SK-N-SH treated with all-trans-retinoic acid at 6 μM for 48 hours (cell line): ENCODE data around the gene PCDHB6.
"Not testable (repeated sequence)": the region's sequence is repeated elsewhere in the genome, so short reads cannot be mapped to it uniquely, and the experiment has no call there.

Experiments used
- ATAC-seq: fragments of 200-7000 bp; cut with Tn5 transposase; 3 replicates; pipeline ENCODE4 v1.9.1; 2020; ENCODE audit warnings: mild to moderate bottlenecking, moderate library complexity
- ARNTL ChIP-seq: fragments of 450-650 bp; formaldehyde crosslinking; IDR thresholded peaks from 2 replicates; pipeline ENCODE4 v1.5.0; 2020; ENCODE audit warnings: low read depth, mild to moderate bottlenecking, moderate library complexity, borderline replicate concordance
- BACH2 ChIP-seq: fragments of 250-450 bp; sonication (Bioruptor Pico); IDR thresholded peaks from 2 replicates; pipeline ENCODE4 v1.9.0; 2021; ENCODE audit warnings: mild to moderate bottlenecking, borderline replicate concordance
- ESRRG ChIP-seq: fragments of 250-450 bp; sonication (Bioruptor Pico); IDR thresholded peaks from 2 replicates; pipeline ENCODE4 v1.6.1; 2021; ENCODE audit warnings: mild to moderate bottlenecking
- GLIS3 ChIP-seq: fragments of 250-450 bp; sonication (Bioruptor Pico); IDR thresholded peaks from 2 replicates; pipeline ENCODE4 v1.5.0; 2020; ENCODE audit warnings: mild to moderate bottlenecking, moderate library complexity
- ISL1 ChIP-seq: fragments of 250-450 bp; sonication (Bioruptor Pico); IDR thresholded peaks from 2 replicates; pipeline ENCODE4 v2.1.2; 2022; ENCODE audit warnings: mild to moderate bottlenecking, moderate library complexity
- PATZ1 ChIP-seq: fragments of 250-450 bp; sonication (Bioruptor Pico); IDR thresholded peaks from 2 replicates; pipeline ENCODE4 v1.8.0; 2020; ENCODE audit warnings: mild to moderate bottlenecking, moderate library complexity, borderline replicate concordance
- POU6F1 ChIP-seq: fragments of 250-450 bp; sonication (Bioruptor Pico); IDR thresholded peaks from 2 replicates; pipeline ENCODE4 v1.8.0; 2021; ENCODE audit warnings: low read depth, mild to moderate bottlenecking, moderate library complexity, borderline replicate concordance
- PPARA ChIP-seq: fragments of 250-450 bp; sonication (Bioruptor Pico); IDR thresholded peaks from 2 replicates; pipeline ENCODE4 v1.5.0; 2020; ENCODE audit warnings: mild to moderate bottlenecking, borderline replicate concordance
- RARB ChIP-seq: fragments of 250-450 bp; sonication (Bioruptor Pico); IDR thresholded peaks from 2 replicates; pipeline ENCODE4 v1.8.0; 2021; ENCODE audit warnings: mild to moderate bottlenecking, moderate library complexity
- SNAI2 ChIP-seq: fragments of 250-450 bp; sonication (Bioruptor Pico); IDR thresholded peaks from 2 replicates; pipeline ENCODE4 v1.5.0; 2020; ENCODE audit warnings: mild to moderate bottlenecking, moderate library complexity
- TCF4 ChIP-seq: fragments of 250-450 bp; sonication (Bioruptor Pico); IDR thresholded peaks from 2 replicates; pipeline ENCODE4 v1.8.0; 2021; ENCODE audit warnings: mild to moderate bottlenecking, moderate library complexity, borderline replicate concordance
- TOX ChIP-seq: fragments of 250-450 bp; sonication (Bioruptor Pico); IDR thresholded peaks from 2 replicates; pipeline ENCODE4 v1.8.0; 2021; ENCODE audit warnings: mild to moderate bottlenecking, moderate library complexity, borderline replicate concordance
- TSHZ2 ChIP-seq: fragments of 250-450 bp; sonication (Bioruptor Pico); IDR thresholded peaks from 2 replicates; pipeline ENCODE4 v1.5.0; 2020; ENCODE audit warnings: mild to moderate bottlenecking, moderate library complexity
- ZFP3 ChIP-seq: fragments of 250-450 bp; sonication (Bioruptor Pico); IDR thresholded peaks from 2 replicates; pipeline ENCODE4 v1.5.0; 2020; ENCODE audit warnings: mild to moderate bottlenecking, moderate library complexity
- ZNF565 ChIP-seq: fragments of 450-650 bp; formaldehyde crosslinking; conservative IDR thresholded peaks from 2 replicates; pipeline ENCODE4 v1.5.0; 2020; ENCODE audit warnings: low read depth, mild to moderate bottlenecking, moderate library complexity
- ZNF8 ChIP-seq: fragments of 450-650 bp; formaldehyde crosslinking; IDR thresholded peaks from 2 replicates; pipeline ENCODE4 v1.5.0; 2020; ENCODE audit warnings: mild to moderate bottlenecking, moderate library complexity
- TF ChIP-seq, protein P1 (sequence below): fragments of 250-450 bp; sonication (Bioruptor Pico); IDR thresholded peaks from 2 replicates; pipeline ENCODE4 v1.5.1; 2020; ENCODE audit warnings: low read depth, mild to moderate bottlenecking, moderate library complexity
- TF ChIP-seq, protein P2 (sequence below): fragments of 250-450 bp; sonication (Bioruptor Pico); IDR thresholded peaks from 2 replicates; pipeline ENCODE4 v1.5.1; 2021; ENCODE audit warnings: mild to moderate bottlenecking, moderate library complexity

The PCDHB6 gene

DNA sequence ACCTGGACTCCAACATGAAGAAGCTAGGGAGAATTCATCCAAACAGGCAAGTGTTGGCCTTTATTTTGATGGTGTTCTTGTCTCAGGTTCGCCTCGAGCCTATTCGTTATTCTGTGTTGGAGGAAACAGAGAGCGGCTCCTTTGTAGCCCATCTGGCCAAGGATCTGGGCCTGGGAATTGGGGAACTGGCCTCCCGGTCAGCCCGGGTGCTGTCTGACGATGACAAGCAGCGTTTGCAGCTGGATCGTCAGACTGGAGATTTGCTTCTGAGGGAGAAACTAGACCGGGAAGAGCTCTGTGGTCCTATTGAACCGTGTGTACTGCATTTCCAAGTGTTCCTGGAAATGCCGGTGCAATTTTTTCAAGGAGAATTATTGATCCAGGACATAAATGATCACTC lies 27.9 kb upstream of the PCDHB6 start:
- ATAC-seq = no peak; the same call in 2 of the 3 replicates
- TF ChIP-seq TSHZ2 (CRISPR knock-in tag) (no peak), SNAI2 (no peak), ARNTL (no peak), TOX (no peak), PATZ1 (no peak), GLIS3 (no peak), ESRRG (CRISPR knock-in tag) (no peak), POU6F1 (CRISPR knock-in tag) (no peak), ZFP3 (CRISPR knock-in tag) (no peak), TCF4 (CRISPR knock-in tag) (no peak), ZNF565 (no peak), RARB (CRISPR knock-in tag) (no peak)
- TF ChIP-seq, protein P1, sequence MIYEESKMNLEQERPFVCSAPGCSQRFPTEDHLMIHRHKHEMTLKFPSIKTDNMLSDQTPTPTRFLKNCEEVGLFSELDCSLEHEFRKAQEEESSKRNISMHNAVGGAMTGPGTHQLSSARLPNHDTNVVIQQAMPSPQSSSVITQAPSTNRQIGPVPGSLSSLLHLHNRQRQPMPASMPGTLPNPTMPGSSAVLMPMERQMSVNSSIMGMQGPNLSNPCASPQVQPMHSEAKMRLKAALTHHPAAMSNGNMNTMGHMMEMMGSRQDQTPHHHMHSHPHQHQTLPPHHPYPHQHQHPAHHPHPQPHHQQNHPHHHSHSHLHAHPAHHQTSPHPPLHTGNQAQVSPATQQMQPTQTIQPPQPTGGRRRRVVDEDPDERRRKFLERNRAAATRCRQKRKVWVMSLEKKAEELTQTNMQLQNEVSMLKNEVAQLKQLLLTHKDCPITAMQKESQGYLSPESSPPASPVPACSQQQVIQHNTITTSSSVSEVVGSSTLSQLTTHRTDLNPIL (CRISPR knock-in tag) = no peak
- TF ChIP-seq, protein P2, sequence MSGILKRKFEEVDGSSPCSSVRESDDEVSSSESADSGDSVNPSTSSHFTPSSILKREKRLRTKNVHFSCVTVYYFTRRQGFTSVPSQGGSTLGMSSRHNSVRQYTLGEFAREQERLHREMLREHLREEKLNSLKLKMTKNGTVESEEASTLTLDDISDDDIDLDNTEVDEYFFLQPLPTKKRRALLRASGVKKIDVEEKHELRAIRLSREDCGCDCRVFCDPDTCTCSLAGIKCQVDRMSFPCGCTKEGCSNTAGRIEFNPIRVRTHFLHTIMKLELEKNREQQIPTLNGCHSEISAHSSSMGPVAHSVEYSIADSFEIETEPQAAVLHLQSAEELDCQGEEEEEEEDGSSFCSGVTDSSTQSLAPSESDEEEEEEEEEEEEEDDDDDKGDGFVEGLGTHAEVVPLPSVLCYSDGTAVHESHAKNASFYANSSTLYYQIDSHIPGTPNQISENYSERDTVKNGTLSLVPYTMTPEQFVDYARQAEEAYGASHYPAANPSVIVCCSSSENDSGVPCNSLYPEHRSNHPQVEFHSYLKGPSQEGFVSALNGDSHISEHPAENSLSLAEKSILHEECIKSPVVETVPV (CRISPR knock-in tag) = no peak

- not testable (repeated sequence) for ATAC-seq
Observed at GRCh38 chr5:141123396-141124135, 26.3 kb upstream of the PCDHB6 start.

GRCh38 chr5:141127305-141127704 lies 22.6 kb upstream of the PCDHB6 start:
- ATAC-seq = no peak

More at GRCh38 chr5:141127305-141127704, 22.6 kb upstream of the PCDHB6 start:
- no peak for TF ChIP-seq SNAI2
- no peak for TF ChIP-seq BACH2 (CRISPR knock-in tag)
- no peak for TF ChIP-seq ESRRG (CRISPR knock-in tag)
- no peak for TF ChIP-seq ZNF8
- TF ChIP-seq, protein P1 (CRISPR knock-in tag) = no peak
- no peak for TF ChIP-seq ZNF565
- TF ChIP-seq POU6F1 (CRISPR knock-in tag) = no peak
- no peak for TF ChIP-seq PPARA (CRISPR knock-in tag)
- no peak for TF ChIP-seq GLIS3
- no peak for TF ChIP-seq ISL1 (CRISPR knock-in tag)
